IgD-negative memory B cell (primary cell): ENCODE results near the gene LYPD1. TPM values are rescaled to one million over a fixed set of nuclear protein-coding genes. Genes with fewer than 3 reads are reported as not detected.
"Not testable (repeated sequence)": the region's sequence is repeated elsewhere in the genome, so short reads cannot be mapped to it uniquely, and the experiment has no call there.

ENCODE experiments used
- H3K27ac Mint-ChIP-seq, 3 donors: one replicate each; pipeline ENCODE4 v1.8.0; 2020 to 2022; ENCODE audit warnings: mild to moderate bottlenecking in 3 of 3, mixed read lengths in 3 of 3, moderate library complexity in 1 of 3
- H3K27me3 Mint-ChIP-seq: one replicate; pipeline ENCODE4 v1.8.0; 2021; ENCODE audit warnings: mixed read lengths
- H3K36me3 Mint-ChIP-seq: one replicate; pipeline ENCODE4 v1.8.0; 2020; ENCODE audit warnings: mild to moderate bottlenecking, mixed read lengths
- H3K4me1 Mint-ChIP-seq, 3 donors: one replicate each; pipeline ENCODE4 v1.8.0; 2020 to 2022; ENCODE audit warnings: mixed read lengths in 3 of 3, mild to moderate bottlenecking in 1 of 3
- H3K4me3 Mint-ChIP-seq, 4 donors: one replicate each; pipeline ENCODE4 v1.8.0; 2020 to 2022; ENCODE audit warnings: mild to moderate bottlenecking in 4 of 4, mixed read lengths in 4 of 4, moderate library complexity in 3 of 4
- H3K9me3 Mint-ChIP-seq, 3 donors: one replicate each; pipeline ENCODE4 v1.8.0; 2020 to 2021; ENCODE audit warnings: mixed read lengths in 3 of 3, mild to moderate bottlenecking in 1 of 3
- polyA plus RNA-seq: library from polyadenylated mRNA; unstranded; fragments of 300-500 nt; fragmentation: Illumina TruSeq; gene quantifications from one replicate; pipeline ENCODE4 v1.2.3, GENCODE V29; 2021

Gene LYPD1, protein sequence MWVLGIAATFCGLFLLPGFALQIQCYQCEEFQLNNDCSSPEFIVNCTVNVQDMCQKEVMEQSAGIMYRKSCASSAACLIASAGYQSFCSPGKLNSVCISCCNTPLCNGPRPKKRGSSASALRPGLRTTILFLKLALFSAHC
- polyA plus RNA-seq = not detected

DNA sequence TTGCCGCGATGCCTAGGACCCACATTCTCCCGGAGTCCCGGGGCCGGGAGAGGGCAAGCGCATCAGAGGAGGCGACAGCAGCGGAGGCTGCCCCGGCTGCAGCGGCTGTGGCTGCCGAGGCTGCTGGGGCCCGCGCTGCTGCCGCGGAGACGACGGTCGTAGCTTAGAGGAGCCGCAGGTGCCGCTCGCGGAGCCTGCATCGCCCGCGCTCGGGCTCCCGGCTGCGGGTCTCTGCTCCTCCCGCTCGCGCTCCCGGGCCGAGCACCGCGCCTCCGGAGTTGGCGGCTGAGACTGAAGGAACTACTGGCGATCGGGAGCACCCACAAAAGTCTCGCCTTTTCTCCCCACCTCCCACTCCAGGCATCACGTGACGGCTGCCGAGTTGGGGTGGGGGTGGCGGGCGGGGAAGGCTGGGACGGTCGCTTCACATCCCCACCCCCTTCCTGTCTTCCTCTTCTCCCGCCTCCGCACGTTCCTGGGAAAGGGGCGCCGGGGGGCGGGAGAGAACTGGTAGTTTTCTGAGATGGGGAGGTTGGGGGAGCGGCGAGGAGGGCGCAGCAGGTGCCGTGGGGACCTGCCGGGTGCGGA, at the start of gene LYPD1:
LYPD1 (minus strand) TSS at position 298 of the 588 bp plus-strand sequence; CDS start at position 25, 273 bp downstream.
- Mint-ChIP-seq H3K27ac (peak within 1 kb of the TSS in 1 of 3 donors; percentile 74), H3K9me3 (peaks cover 0 to 2% (median 0%) of the 10 kb centered on the region in 3 donors), H3K27me3 (peaks cover 40% of the 10 kb centered on the region), H3K36me3 (peaks cover 3% of the 10 kb centered on the region), H3K4me1 (peaks cover 0 to 7% (median 0%) of the 10 kb centered on the region in 3 donors), H3K4me3 (peak within 1 kb of the TSS in 2 of 4 donors; percentile 66 to 67)

DNA sequence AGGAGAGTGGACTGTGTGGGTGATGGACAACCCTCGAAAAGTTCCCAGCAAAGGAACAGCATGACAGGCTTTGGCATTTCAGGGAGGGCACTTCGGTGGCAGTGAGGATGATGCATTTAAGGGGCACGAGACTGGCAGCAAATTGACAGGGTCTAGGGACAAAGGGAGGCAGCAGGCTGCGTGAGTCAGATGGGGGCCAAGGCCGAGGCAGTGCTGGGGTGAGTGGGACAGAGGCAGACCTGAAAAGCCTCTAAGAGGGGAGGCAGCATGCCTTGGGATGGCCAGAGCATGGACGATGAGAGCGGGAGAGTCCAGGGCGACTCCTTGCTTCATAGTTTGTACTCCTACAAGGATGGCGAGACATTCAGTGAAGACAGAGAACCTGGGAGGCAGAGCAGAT, 49.5 kb upstream of the LYPD1 start:
- Mint-ChIP-seq H3K4me3 (no peak overlapping the region), H3K4me1 (peaks cover 0 to 7% (median 1%) of the 10 kb centered on the region in 3 donors), H3K27me3 (peaks cover 3% of the 10 kb centered on the region)

DNA sequence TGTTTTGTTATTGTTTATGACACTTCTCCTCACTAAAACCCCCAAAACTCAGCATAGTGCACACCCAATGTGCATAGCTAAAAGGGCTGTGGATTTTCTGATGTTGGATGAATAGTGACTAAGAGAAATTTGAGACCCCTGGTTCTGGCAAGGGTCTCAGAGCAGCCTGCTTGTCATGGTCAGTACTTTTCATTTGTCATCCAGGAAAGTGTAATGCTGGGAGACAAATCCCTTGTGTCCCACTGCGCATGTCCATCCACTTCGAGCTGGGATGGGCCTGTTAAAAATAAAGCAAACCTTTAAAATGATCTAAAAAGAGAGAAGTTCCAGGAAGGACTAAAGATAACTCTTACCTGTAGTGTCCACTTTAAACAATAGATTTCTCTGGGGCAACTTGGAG, 46.9 kb upstream of the LYPD1 start:
- Mint-ChIP-seq H3K4me3 (no peak overlapping the region), H3K27ac (no peak overlapping the region), H3K9me3 (peaks cover 0 to 2% (median 2%) of the 10 kb centered on the region in 3 donors), H3K36me3 (no peaks in the 10 kb centered on the region), H3K4me1 (peaks cover 0 to 7% (median 0%) of the 10 kb centered on the region in 3 donors), H3K27me3 (peaks cover 3% of the 10 kb centered on the region)

More for the DNA sequence above, 49.5 kb upstream of the LYPD1 start:
- Mint-ChIP-seq H3K27ac (peak overlapping the region in 1 of 3 donors; percentile 46), H3K9me3 (peaks cover 0 to 2% (median 2%) of the 10 kb centered on the region in 3 donors), H3K36me3 (peaks cover 4% of the 10 kb centered on the region)

DNA sequence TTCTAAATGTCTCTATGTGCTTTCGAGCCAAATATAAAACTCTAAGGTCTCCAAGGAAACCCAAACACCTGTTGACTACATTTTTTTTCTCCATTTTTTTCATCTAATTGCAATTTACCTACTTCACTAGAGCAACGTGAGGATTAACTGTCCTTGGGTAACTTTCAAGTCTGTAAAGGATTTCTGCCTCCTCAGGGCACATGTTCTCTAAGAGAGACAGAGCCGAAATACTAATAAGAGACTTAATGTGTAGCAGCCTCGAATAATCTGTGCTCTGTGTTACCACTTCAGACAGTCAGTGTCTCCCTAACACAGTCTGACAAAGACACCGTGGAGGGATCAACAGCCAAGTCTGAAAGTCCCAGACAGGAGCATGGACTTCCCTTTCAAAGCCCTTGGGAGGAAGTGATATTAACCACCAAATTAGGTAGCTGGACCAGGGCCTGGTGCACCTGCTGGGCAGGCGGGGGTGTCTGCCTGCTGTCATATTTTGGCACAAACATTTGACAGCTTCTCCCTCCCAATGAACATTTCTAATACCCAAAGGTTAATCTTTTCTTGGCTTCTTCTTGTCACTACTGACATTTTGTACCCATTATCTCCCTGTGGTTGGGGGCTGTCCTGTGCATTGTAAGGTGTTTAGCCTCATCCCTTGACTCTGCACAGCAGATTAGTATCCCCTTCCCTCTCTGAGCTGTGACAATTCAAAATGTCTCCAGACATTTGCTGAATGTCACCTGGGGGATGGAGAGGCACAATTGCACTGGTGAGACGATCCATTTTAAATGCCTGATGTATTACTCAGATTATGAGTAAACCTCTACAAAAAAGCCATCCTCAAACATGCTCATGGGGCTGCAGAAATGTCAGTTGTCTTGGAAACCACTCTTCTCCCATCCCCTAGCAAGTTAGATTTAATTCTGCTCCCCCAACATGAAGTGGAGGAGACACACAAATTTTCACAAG, 45.7 kb upstream of the LYPD1 start:
- H3K27me3 Mint-ChIP-seq = peaks cover 3% of the 10 kb centered on the region
- H3K9me3 Mint-ChIP-seq = peaks cover 0 to 2% (median 0%) of the 10 kb centered on the region in 3 donors
- no peaks in the 10 kb centered on the region for H3K36me3 Mint-ChIP-seq
- H3K27ac Mint-ChIP-seq = peak overlapping the region in 1 of 3 donors; percentile 41
- no peak overlapping the region for H3K4me3 Mint-ChIP-seq
- H3K4me1 Mint-ChIP-seq = peaks cover 0 to 7% (median 0%) of the 10 kb centered on the region in 3 donors

DNA sequence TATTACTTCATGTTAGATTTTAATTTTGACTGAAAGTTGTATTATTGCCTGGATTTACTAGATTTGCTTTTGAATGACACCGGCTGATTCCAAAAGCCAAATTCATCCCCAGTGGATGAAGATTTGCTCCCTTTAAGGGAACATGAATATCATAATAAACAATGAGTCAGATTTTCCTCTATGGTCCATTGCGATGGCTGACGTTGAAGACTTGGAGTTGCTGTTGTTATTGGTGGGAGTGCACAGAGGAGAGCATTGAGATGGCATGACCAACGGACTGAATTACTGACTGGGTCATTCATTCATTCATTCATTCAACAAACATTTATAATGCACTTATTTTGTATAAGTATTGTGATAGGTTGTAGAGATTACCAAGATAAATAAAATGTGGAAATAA, 33.4 kb upstream of the LYPD1 start:
- H3K36me3 Mint-ChIP-seq = no peaks in the 10 kb centered on the region
- no peak overlapping the region for H3K4me3 Mint-ChIP-seq
- H3K27ac Mint-ChIP-seq = no peak overlapping the region
- no peaks in the 10 kb centered on the region for H3K4me1 Mint-ChIP-seq
- no peaks in the 10 kb centered on the region for H3K27me3 Mint-ChIP-seq
- H3K9me3 Mint-ChIP-seq = peaks cover 0 to 4% (median 0%) of the 10 kb centered on the region in 3 donors

DNA sequence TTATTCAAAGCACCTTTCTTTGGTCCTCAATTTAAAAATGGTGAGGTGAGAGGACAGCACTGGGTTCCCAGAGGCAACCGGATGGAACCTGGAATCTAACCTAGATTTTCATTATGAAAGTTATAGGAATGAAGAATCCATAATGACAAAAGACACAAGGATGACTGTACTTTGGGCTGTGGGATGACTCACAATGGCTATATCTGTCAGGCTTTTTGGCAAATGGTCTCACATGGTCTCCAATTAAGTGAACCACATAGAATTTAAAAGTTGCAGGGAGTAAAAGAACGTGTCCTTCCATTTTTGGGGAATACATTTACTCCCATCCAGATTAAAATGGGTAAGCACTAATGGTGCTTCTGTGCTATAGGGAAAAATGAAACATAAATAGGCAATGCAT, 31.8 kb upstream of the LYPD1 start:
- no peaks in the 10 kb centered on the region for H3K27me3 Mint-ChIP-seq
- H3K9me3 Mint-ChIP-seq = peaks cover 0 to 2% (median 0%) of the 10 kb centered on the region in 3 donors
- no peaks in the 10 kb centered on the region for H3K4me1 Mint-ChIP-seq
- no peak overlapping the region for H3K27ac Mint-ChIP-seq
- H3K4me3 Mint-ChIP-seq = no peak overlapping the region
- no peaks in the 10 kb centered on the region for H3K36me3 Mint-ChIP-seq

DNA sequence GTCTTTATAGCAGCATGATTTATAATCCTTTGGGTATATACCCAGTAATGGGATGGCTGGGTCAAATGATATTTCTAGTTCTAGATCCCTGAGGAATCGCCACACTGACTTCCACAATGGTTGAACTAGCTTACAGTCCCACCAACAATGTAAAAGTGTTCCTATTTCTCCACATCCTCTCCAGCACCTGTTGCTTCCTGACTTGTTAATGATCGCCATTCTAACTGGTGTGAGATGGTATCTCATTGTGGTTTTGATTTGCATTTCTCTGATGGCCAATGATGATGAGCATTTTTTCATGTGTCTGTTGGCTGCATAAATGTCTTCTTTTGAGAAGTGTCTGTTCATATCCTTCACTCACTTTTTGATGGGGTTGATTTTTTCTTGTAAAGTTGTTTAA, 29.8 kb upstream of the LYPD1 start:
- H3K4me1 Mint-ChIP-seq, H3K4me3 Mint-ChIP-seq, H3K36me3 Mint-ChIP-seq, H3K9me3 Mint-ChIP-seq, H3K27ac Mint-ChIP-seq, H3K27me3 Mint-ChIP-seq: not testable (repeated sequence)

DNA sequence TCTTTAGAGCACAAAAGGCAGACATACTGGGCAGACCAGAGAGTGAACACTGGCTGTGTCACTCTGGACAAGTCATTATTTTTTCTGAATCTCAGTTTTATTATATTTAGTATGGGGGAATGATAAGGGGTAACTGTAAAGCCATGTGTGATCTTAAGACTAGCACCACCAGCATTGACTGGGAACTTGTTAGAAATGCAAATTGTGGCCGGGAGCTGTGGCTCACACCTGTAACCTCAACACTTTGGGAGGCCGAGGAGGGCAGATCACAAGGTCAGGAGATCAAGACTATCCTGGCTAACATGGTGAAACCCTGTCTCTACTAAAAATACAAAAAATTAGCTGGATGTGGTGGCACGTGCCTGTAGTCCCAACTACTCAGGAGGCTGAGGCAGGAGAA, 28.3 kb upstream of the LYPD1 start:
- not testable (repeated sequence) for H3K9me3 Mint-ChIP-seq, H3K4me1 Mint-ChIP-seq, H3K4me3 Mint-ChIP-seq, H3K27me3 Mint-ChIP-seq, H3K27ac Mint-ChIP-seq, H3K36me3 Mint-ChIP-seq

DNA sequence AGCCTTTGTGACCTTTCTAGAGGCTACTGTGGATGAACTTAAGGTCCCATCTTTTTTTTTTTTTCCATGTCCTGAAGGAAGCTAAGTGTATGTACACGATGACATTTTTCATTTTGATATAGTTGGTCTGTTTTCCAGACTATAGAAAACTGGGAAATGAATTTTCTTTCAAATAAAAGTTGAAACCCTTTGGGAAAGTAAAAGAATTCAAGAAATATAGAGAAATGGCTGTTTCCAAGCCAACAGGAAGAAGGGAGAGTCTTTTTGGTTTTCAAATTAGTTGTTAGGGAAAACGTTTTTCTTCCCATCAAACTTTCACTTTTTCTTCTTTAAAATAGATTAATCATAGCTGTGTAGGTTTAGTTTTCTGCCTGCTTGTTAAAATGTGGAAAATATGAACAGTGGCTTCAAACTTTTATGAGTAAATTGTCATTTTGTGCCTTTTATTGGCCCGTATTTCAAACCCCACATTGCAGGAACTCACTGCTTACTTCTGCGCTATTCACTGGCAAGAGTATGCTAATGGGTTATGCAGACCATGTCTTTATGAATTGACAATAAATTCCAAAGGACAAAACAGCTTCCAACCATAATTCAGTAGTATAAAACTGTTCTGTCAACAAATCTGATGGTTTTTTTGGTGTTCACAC, 27.7 kb upstream of the LYPD1 start:
- no peak overlapping the region for H3K27ac Mint-ChIP-seq

DNA sequence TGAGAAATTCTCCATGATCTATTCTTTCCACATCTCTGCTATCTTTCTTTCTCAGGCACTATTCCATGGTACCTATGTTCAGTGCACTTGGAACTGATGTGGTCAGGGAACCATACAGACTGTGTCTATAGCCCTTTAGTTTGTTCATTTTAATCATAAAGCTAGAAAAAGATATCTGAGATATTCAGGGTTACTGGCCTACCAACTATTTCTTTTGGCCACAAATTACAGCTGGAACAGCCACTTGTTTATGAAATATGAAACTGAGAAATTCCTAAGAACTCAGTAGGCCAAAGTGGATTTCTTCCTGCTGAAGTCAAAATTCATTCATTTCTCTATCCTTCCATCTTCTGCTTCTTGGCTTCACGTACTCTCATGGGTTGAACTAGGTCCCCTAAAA, 22.8 kb upstream of the LYPD1 start:
- H3K9me3 Mint-ChIP-seq = peaks cover 0 to 3% (median 0%) of the 10 kb centered on the region in 3 donors
- H3K36me3 Mint-ChIP-seq = no peaks in the 10 kb centered on the region
- no peak overlapping the region for H3K4me3 Mint-ChIP-seq
- no peak overlapping the region for H3K27ac Mint-ChIP-seq
- peaks cover 4% of the 10 kb centered on the region for H3K27me3 Mint-ChIP-seq
- H3K4me1 Mint-ChIP-seq = no peaks in the 10 kb centered on the region

More for the DNA sequence above, 27.7 kb upstream of the LYPD1 start:
- H3K9me3 Mint-ChIP-seq = peaks cover 0 to 1% (median 0%) of the 10 kb centered on the region in 3 donors
- H3K27me3 Mint-ChIP-seq = no peaks in the 10 kb centered on the region
- no peaks in the 10 kb centered on the region for H3K4me1 Mint-ChIP-seq
- no peaks in the 10 kb centered on the region for H3K36me3 Mint-ChIP-seq
- H3K4me3 Mint-ChIP-seq = no peak overlapping the region

DNA sequence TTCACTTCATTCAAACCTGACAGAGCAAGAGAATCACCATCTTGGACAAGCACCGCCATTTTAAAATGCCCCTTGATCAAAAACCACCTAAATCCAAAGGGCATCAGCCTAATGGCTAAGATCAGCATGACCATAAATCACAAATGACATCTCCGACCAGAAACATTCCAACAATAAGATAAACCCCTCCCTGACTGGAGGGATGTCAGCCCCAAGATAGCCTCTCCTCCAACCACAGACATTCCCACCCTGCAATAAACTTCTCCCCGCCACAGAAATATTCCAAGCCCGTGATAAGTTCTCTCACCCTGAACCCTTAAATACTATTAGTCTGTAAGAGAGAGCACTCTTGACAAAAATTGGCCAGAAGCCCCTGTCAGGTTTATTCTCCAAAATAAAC, 21.6 kb upstream of the LYPD1 start:
- peaks cover 4% of the 10 kb centered on the region for H3K27me3 Mint-ChIP-seq
- peaks cover 0 to 3% (median 0%) of the 10 kb centered on the region in 3 donors for H3K9me3 Mint-ChIP-seq
- H3K4me1 Mint-ChIP-seq = no peaks in the 10 kb centered on the region
- no peaks in the 10 kb centered on the region for H3K36me3 Mint-ChIP-seq
- no peak overlapping the region for H3K27ac Mint-ChIP-seq
- H3K4me3 Mint-ChIP-seq = no peak overlapping the region

DNA sequence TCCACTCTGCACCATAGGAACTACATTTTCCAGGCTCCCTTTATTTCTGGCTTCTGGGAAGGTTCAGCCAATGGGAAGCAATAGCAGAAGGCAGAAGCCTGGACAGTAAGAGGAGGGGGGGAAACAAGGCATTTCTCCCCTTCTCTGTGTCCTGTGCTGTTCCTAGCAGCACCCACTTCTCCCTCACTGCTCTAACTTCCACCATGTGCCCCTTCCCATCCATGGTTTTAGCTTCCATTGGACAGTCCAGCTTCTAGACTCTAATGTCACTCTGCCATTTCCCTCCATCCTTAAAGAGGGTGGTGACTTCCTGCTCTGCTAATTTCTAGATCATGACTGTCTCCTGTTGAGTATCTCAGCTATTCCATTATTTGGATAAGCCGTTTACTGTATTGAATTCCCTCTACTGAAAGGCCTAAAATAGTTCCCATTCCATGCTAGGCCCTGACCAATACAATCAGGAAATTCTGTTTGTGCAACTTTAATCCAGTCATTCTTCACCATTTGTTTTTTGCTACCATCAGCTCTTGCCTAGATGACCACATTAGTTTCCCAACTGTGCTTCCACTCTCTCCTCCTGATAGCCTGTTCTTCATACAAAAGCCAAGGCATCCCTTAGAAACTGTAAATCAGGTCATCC, 20.8 kb upstream of the LYPD1 start:
- Mint-ChIP-seq H3K4me1 (no peaks in the 10 kb centered on the region), H3K27me3 (peaks cover 6% of the 10 kb centered on the region), H3K27ac (no peak overlapping the region), H3K36me3 (no peaks in the 10 kb centered on the region), H3K9me3 (peaks cover 0 to 3% (median 0%) of the 10 kb centered on the region in 3 donors), H3K4me3 (no peak overlapping the region)

DNA sequence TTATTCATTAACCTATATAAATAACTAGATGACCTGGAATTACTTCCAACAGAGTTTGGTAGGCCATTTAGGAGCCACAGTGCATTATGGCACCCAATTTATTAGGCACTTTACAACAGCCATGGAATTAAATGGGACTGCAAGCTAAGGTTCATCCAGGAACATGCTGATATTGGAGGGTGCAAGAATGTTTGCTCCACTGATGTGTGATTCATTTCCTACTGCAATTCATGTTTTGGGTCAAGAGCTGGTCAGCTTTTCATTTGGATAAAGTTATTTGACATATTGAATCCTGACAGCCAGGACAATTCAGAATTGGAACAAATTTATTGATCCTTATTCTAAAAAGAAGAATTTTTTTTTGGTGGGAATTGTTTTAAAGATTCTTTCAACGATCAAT, 11.8 kb upstream of the LYPD1 start:
- Mint-ChIP-seq H3K27me3 (peaks cover 4% of the 10 kb centered on the region), H3K27ac (no peak overlapping the region), H3K36me3 (no peaks in the 10 kb centered on the region), H3K4me3 (no peak overlapping the region), H3K9me3 (no peaks in the 10 kb centered on the region), H3K4me1 (no peaks in the 10 kb centered on the region)

DNA sequence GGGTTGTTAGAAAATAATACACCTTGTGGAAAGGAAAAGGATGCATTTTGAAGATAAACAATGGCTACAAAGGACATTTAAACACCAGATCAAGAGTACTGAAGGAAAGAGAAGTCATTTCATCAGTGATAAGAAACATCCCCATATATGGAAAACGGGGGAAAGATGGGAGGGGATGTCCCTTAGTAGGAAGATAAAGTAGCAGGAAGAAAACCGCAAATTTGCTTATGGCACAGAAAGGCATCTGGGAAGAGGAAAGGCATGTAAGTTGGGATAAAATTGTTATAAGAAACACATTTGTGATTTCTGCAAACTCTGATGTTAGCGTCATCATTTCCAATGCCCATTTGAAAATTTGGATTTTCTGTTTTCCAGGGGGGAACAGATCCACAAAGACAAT, 10.5 kb upstream of the LYPD1 start:
- Mint-ChIP-seq H3K27ac (no peak overlapping the region), H3K4me1 (no peaks in the 10 kb centered on the region), H3K36me3 (no peaks in the 10 kb centered on the region), H3K9me3 (no peaks in the 10 kb centered on the region), H3K27me3 (peaks cover 2% of the 10 kb centered on the region), H3K4me3 (peak overlapping the region in 1 of 4 donors; percentile 20)
